ENCODE data around the gene ZNF280B.

DNA sequence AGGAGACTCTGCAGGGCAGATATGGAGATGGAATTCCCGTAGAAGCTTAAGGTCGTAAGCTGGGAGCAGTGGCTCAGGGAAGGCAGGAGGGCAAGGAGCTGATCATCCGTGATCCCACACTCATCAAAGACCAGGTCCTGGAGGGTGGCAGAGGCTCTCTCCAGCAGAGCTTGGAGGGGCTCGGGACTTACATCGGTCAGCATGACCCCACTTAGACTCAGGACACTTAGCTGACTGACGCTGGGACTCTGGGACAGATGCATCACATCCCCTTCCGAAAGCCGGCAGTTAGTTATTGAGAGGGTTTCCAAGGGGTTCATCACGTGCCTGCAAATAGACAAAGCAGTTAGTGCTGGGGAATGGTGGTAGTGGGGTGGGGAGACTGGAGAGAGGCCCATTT, 39.8 kb upstream of the ZNF280B start:
- TF ChIP-seq NR2C2 (CRISPR knock-in tag; IDR thresholded peaks at IDR 0.05) (no peak), CREM (CRISPR knock-in tag; IDR thresholded peaks at IDR 0.05) (no peak), ZNF232 (CRISPR knock-in tag; IDR thresholded peaks at IDR 0.05) (no peak)
- TF ChIP-seq, protein P1, sequence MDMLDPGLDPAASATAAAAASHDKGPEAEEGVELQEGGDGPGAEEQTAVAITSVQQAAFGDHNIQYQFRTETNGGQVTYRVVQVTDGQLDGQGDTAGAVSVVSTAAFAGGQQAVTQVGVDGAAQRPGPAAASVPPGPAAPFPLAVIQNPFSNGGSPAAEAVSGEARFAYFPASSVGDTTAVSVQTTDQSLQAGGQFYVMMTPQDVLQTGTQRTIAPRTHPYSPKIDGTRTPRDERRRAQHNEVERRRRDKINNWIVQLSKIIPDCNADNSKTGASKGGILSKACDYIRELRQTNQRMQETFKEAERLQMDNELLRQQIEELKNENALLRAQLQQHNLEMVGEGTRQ (CRISPR knock-in tag; IDR thresholded peaks at IDR 0.05) = no peak
- TF ChIP-seq, protein P2, sequence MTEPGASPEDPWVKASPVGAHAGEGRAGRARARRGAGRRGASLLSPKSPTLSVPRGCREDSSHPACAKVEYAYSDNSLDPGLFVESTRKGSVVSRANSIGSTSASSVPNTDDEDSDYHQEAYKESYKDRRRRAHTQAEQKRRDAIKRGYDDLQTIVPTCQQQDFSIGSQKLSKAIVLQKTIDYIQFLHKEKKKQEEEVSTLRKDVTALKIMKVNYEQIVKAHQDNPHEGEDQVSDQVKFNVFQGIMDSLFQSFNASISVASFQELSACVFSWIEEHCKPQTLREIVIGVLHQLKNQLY (CRISPR knock-in tag; IDR thresholded peaks at IDR 0.05) = no peak
- TF ChIP-seq, protein P3, sequence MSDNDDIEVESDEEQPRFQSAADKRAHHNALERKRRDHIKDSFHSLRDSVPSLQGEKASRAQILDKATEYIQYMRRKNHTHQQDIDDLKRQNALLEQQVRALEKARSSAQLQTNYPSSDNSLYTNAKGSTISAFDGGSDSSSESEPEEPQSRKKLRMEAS (CRISPR knock-in tag; IDR thresholded peaks at IDR 0.05) = no peak
- TF ChIP-seq, protein P4, sequence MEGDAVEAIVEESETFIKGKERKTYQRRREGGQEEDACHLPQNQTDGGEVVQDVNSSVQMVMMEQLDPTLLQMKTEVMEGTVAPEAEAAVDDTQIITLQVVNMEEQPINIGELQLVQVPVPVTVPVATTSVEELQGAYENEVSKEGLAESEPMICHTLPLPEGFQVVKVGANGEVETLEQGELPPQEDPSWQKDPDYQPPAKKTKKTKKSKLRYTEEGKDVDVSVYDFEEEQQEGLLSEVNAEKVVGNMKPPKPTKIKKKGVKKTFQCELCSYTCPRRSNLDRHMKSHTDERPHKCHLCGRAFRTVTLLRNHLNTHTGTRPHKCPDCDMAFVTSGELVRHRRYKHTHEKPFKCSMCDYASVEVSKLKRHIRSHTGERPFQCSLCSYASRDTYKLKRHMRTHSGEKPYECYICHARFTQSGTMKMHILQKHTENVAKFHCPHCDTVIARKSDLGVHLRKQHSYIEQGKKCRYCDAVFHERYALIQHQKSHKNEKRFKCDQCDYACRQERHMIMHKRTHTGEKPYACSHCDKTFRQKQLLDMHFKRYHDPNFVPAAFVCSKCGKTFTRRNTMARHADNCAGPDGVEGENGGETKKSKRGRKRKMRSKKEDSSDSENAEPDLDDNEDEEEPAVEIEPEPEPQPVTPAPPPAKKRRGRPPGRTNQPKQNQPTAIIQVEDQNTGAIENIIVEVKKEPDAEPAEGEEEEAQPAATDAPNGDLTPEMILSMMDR (IDR thresholded peaks at IDR 0.05) = no peak
- TF ChIP-seq, protein P5, sequence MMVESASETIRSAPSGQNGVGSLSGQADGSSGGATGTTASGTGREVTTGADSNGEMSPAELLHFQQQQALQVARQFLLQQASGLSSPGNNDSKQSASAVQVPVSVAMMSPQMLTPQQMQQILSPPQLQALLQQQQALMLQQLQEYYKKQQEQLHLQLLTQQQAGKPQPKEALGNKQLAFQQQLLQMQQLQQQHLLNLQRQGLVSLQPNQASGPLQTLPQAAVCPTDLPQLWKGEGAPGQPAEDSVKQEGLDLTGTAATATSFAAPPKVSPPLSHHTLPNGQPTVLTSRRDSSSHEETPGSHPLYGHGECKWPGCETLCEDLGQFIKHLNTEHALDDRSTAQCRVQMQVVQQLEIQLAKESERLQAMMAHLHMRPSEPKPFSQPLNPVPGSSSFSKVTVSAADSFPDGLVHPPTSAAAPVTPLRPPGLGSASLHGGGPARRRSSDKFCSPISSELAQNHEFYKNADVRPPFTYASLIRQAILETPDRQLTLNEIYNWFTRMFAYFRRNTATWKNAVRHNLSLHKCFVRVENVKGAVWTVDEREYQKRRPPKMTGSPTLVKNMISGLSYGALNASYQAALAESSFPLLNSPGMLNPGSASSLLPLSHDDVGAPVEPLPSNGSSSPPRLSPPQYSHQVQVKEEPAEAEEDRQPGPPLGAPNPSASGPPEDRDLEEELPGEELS (CRISPR knock-in tag; IDR thresholded peaks at IDR 0.05) = no peak

Data from WTC11 (cell line).